ENCODE measurements around the gene NR1H3.
"Not testable (repeated sequence)": the region's sequence is repeated elsewhere in the genome, so short reads cannot be mapped to it uniquely, and the experiment has no call there.

Gene NR1H3

GRCh38 chr11:47257517-47258316 lies at the start of gene NR1H3:
Gene NR1H3, plus strand, starts transcription at chr11:47257996. Its CDS starts 1,221 bp downstream, at chr11:47259217.
- intact Hi-C loops (cut with DNase I; ENCODE audit: low total_unique reads): loop anchor here (2.0 kb wide), 1 partner anchor 97 kb away; no protein-coding TSS in a partner anchor
- Histone ChIP-seq H3K4me1 (peaks cover 0 to 56% (median 33%) of the 10 kb centered on the region in 4 donors), H3K9me3 (no peaks in the 10 kb centered on the region), H3K27ac (peak within 1 kb of the TSS; percentile 71 to 74), H3K27me3 (no peaks in the 10 kb centered on the region), H3K36me3 (peaks cover 0 to 12% (median 0%) of the 10 kb centered on the region in 3 donors), H3K4me3 (peak within 1 kb of the TSS; percentile 43 to 49)
- TF ChIP-seq CTCF (IDR thresholded peaks at IDR 0.05): peak; percentile 66 to 67
- peak; percentile 81 to 89 for DNase-seq

GRCh38 chr11:47208008-47208552 lies 49.7 kb upstream of the NR1H3 start:
- H3K9me3 ChIP-seq; DNase-seq; H3K36me3 ChIP-seq; H3K27me3 ChIP-seq; H3K27ac ChIP-seq; intact Hi-C loops (cut with DNase I; ENCODE audit: low total_unique reads); H3K4me3 ChIP-seq: not testable (repeated sequence)
- peaks cover 0 to 11% (median 6%) of the 10 kb centered on the region in 4 donors for H3K4me1 ChIP-seq

GRCh38 chr11:47208628-47209027 lies 49.2 kb upstream of the NR1H3 start:
- no peaks in the 10 kb centered on the region for H3K27me3 ChIP-seq
- intact Hi-C loops (cut with DNase I; ENCODE audit: low total_unique reads): no loop called here
- H3K36me3 ChIP-seq: no peaks in the 10 kb centered on the region
- no peak for DNase-seq
- H3K27ac ChIP-seq: no peak overlapping the region
- no peak for TF ChIP-seq CTCF (IDR thresholded peaks at IDR 0.05)
- H3K4me1 ChIP-seq: peaks cover 0 to 15% (median 7%) of the 10 kb centered on the region in 4 donors
- H3K4me3 ChIP-seq: no peak overlapping the region
- H3K9me3 ChIP-seq: no peaks in the 10 kb centered on the region

GRCh38 chr11:47212938-47213337 lies 44.9 kb upstream of the NR1H3 start:
- intact Hi-C loops (cut with DNase I; ENCODE audit: low total_unique reads): loop anchor here (5.0 kb wide), 1 partner anchor 36 kb away; the partner anchor contains the start of gene ARFGAP2
- H3K27ac ChIP-seq: peak overlapping the region in 1 of 2 donors; percentile 94
- no peaks in the 10 kb centered on the region for H3K9me3 ChIP-seq
- TF ChIP-seq CTCF (IDR thresholded peaks at IDR 0.05): no peak
- H3K36me3 ChIP-seq: peaks cover 0 to 7% (median 0%) of the 10 kb centered on the region in 3 donors
- H3K27me3 ChIP-seq: no peaks in the 10 kb centered on the region
- peaks cover 0 to 33% (median 24%) of the 10 kb centered on the region in 4 donors for H3K4me1 ChIP-seq
- DNase-seq: no peak
- H3K4me3 ChIP-seq: no peak overlapping the region

GRCh38 chr11:47213950-47214565 lies 43.7 kb upstream of the NR1H3 start:
- intact Hi-C loops (cut with DNase I; ENCODE audit: low total_unique reads): loop anchor here (1.0 to 5.0 kb wide), 2 partner anchors 27 to 37 kb away; partner anchors contain the start of gene ARFGAP2
- H3K4me3 ChIP-seq: peak overlapping the region; percentile 65 to 66
- peaks cover 0 to 43% (median 28%) of the 10 kb centered on the region in 4 donors for H3K4me1 ChIP-seq
- TF ChIP-seq CTCF (IDR thresholded peaks at IDR 0.05): no peak
- H3K27me3 ChIP-seq: no peaks in the 10 kb centered on the region
- peak; percentile 96 to 98 for DNase-seq
- no peaks in the 10 kb centered on the region for H3K9me3 ChIP-seq
- H3K36me3 ChIP-seq: peaks cover 0 to 10% (median 4%) of the 10 kb centered on the region in 3 donors
- H3K27ac ChIP-seq: peak overlapping the region; percentile 93 to 94
